GM21786 (cell line): Measurements from ENCODE around the gene MCM3AP.
A peak's percentile ranks its signal among the peaks of the same experiment; 100 is the strongest.
"Not testable (repeated sequence)": the region's sequence is repeated elsewhere in the genome, so short reads cannot be mapped to it uniquely, and the experiment has no call there.

Experiments
- ATAC-seq: cut with Tn5 transposase; IDR thresholded peaks from one replicate; pipeline ENCODE4 v1.9.1; 2021; ENCODE audit not compliant: unreplicated experiment

Gene MCM3AP

GRCh38 chr21:46311568-46311967 lies 26.2 kb upstream of the MCM3AP start:
- ATAC-seq = no peak

- not testable (repeated sequence) for ATAC-seq
These were observed 24.8 kb upstream of the MCM3AP start for GRCh38 chr21:46310260-46310659.

GRCh38 chr21:46308431-46308830 lies 23.0 kb upstream of the MCM3AP start:
- ATAC-seq = no peak

- no peak for ATAC-seq
These were observed 22.2 kb upstream of the MCM3AP start for GRCh38 chr21:46307625-46308024.

- ATAC-seq = no peak
These were observed 19.5 kb upstream of the MCM3AP start for GRCh38 chr21:46304955-46305354.

- no peak for ATAC-seq
These were observed 19.0 kb upstream of the MCM3AP start for GRCh38 chr21:46304437-46304836.

- no peak for ATAC-seq
These were observed 16.3 kb upstream of the MCM3AP start for GRCh38 chr21:46301759-46302158.

GRCh38 chr21:46299167-46299566 lies 13.8 kb upstream of the MCM3AP start:
- ATAC-seq = no peak

- ATAC-seq = no peak
These were observed 12.2 kb upstream of the MCM3AP start for GRCh38 chr21:46297338-46298271.

GRCh38 chr21:46295996-46296752 lies 10.8 kb upstream of the MCM3AP start:
- no peak for ATAC-seq

- ATAC-seq = no peak
These were observed 9.9 kb upstream of the MCM3AP start for GRCh38 chr21:46295177-46295770.

GRCh38 chr21:46294647-46295176 lies 9.3 kb upstream of the MCM3AP start:
- no peak for ATAC-seq

GRCh38 chr21:46291561-46291960 lies 6.2 kb upstream of the MCM3AP start:
- no peak for ATAC-seq

GRCh38 chr21:46289655-46290179 lies 4.3 kb upstream of the MCM3AP start:
- no peak for ATAC-seq

- ATAC-seq = no peak
These were observed 2.1 kb upstream of the MCM3AP start for GRCh38 chr21:46287541-46287940.

- ATAC-seq = no peak
These were observed 1.2 kb upstream of the MCM3AP start for GRCh38 chr21:46286648-46287002.

GRCh38 chr21:46285761-46286647 lies 593 bp upstream of the MCM3AP start, which contains the start of gene YBEY:
TSS of gene YBEY (plus strand) at chr21:46286342. CDS start at chr21:46286914, 572 bp downstream.
- peak; percentile 75 for ATAC-seq

- no peak for ATAC-seq
These were observed 678 bp downstream of the MCM3AP start for GRCh38 chr21:46284733-46285132.

- ATAC-seq = no peak
These were observed 1.2 kb downstream of the MCM3AP start for GRCh38 chr21:46284077-46284644.
